Keratinocyte (primary cell): Measurements from ENCODE around the gene AUH. TPM values are rescaled to one million over a fixed set of nuclear protein-coding genes. Genes with fewer than 3 reads are reported as not detected.

Experiments used
- DNase-seq: peaks from one replicate; pipeline ENCODE4 v3.0.0-alpha.2; 2011; ENCODE audit warnings: low read depth, missing footprints, low spot score
- FAIRE-seq: peaks from 2 replicates; lab custom pipeline; 2011; peaks lifted over from hg19 to GRCh38; lab: Jason Lieb, UNC
- H2AFZ ChIP-seq: 2 replicates; pipeline ENCODE4 v1.6.0; 2012; ENCODE audit warnings: low read length, control low read depth, inconsistent platforms; ENCODE audit not compliant: control insufficient read depth
- H3K27ac ChIP-seq: 2 replicates; pipeline ENCODE4 v1.5.1; 2011; ENCODE audit warnings: low read length; ENCODE audit not compliant: control insufficient read depth, insufficient read depth
- H3K27me3 ChIP-seq: 3 replicates; pipeline ENCODE4 v1.6.0; 2011; ENCODE audit warnings: low read length; ENCODE audit not compliant: control insufficient read depth, insufficient read depth; ENCODE audit errors: extremely low read depth
- H3K36me3 ChIP-seq, 2 experiments: 2 replicates in 1 of 2; 3 replicates in 1 of 2; pipeline ENCODE4 v1.5.1; 2011; ENCODE audit warnings: low read length in 2 of 2, mild to moderate bottlenecking in 1 of 2; ENCODE audit not compliant: control insufficient read depth in 2 of 2, insufficient read depth in 2 of 2; ENCODE audit errors: extremely low read depth in 1 of 2
- H3K4me1 ChIP-seq: 3 replicates; pipeline ENCODE4 v1.5.1; 2011; ENCODE audit warnings: low read length; ENCODE audit not compliant: control insufficient read depth, insufficient read depth; ENCODE audit errors: extremely low read depth
- H3K4me2 ChIP-seq: 3 replicates; pipeline ENCODE4 v1.6.0; 2011; ENCODE audit warnings: low read depth, low read length; ENCODE audit not compliant: control insufficient read depth, insufficient read depth; ENCODE audit errors: extremely low read depth
- H3K4me3 ChIP-seq, 3 experiments: fragments of 200-600 bp in 1 of 3; sonication (generic) in 1 of 3; 2 replicates in 2 of 3; 3 replicates in 1 of 3; pipeline ENCODE4 v1.5.1; 2011 to 2016; ENCODE audit warnings: low read length in 3 of 3, mild to moderate bottlenecking in 3 of 3, control low read depth in 2 of 3, inconsistent platforms in 1 of 3, low read depth in 1 of 3, mixed read lengths in 1 of 3, mixed run types in 1 of 3, moderate library complexity in 1 of 3; ENCODE audit not compliant: control insufficient read depth in 2 of 3, insufficient read depth in 2 of 3; ENCODE audit errors: extremely low read depth in 1 of 3
- H3K79me2 ChIP-seq: 2 replicates; pipeline ENCODE4 v1.6.0; 2012; ENCODE audit warnings: low read length; ENCODE audit not compliant: control insufficient read depth, insufficient read depth
- H3K9ac ChIP-seq: 3 replicates; pipeline ENCODE4 v1.6.0; 2011; ENCODE audit warnings: low read length; ENCODE audit not compliant: control insufficient read depth, insufficient read depth; ENCODE audit errors: extremely low read depth
- H3K9me1 ChIP-seq: 3 replicates; pipeline ENCODE4 v1.6.0; 2011; ENCODE audit warnings: low read length; ENCODE audit not compliant: control insufficient read depth, insufficient read depth; ENCODE audit errors: extremely low read depth
- H3K9me3 ChIP-seq: 2 replicates; pipeline ENCODE4 v1.5.1; 2012; ENCODE audit warnings: low read depth, low read length; ENCODE audit not compliant: control insufficient read depth
- H4K20me1 ChIP-seq: 3 replicates; pipeline ENCODE4 v1.6.0; 2011; ENCODE audit warnings: low read length; ENCODE audit not compliant: control insufficient read depth, insufficient read depth; ENCODE audit errors: extremely low read depth
- CTCF ChIP-seq, 3 experiments: IDR thresholded peaks in 1 of 3; conservative IDR thresholded peaks in 1 of 3; optimal IDR thresholded peaks in 1 of 3; 2 replicates in 2 of 3; 3 replicates in 1 of 3; pipeline versions ENCODE3 to v1.5.1; 2011; ENCODE audit warnings: low read length in 3 of 3, mild to moderate bottlenecking in 3 of 3, moderate library complexity in 2 of 3, control low read depth in 1 of 3, inconsistent platforms in 1 of 3; ENCODE audit not compliant: insufficient read depth in 2 of 3; ENCODE audit errors: extremely low read depth in 1 of 3
- EZH2 ChIP-seq: IDR thresholded peaks from one replicate; pipeline ENCODE4 v1.6.1; 2012; ENCODE audit warnings: inconsistent platforms, mild to moderate bottlenecking, low read length, moderate library complexity
- dilution Hi-C: fragments of 300-500 bp; cut with MboI; formaldehyde crosslinking; loops from one replicate; pipeline ENCODE4 v1.7.0; 2020; ENCODE audit warnings: low sequenced_read_pairs; ENCODE audit not compliant: extremely low pct_ligation_motif_present
- polyA plus RNA-seq, 5 experiments: library from polyadenylated mRNA; depleted of rRNA in 3 of 5; stranded (reverse) in 3 of 5; stranded (forward) in 1 of 5; unstranded in 1 of 5; fragments of >200 nt; gene quantifications; 1 replicate in 1 of 5; 2 replicates in 3 of 5; 3 replicates in 1 of 5; pipeline versions ENCODE4 v1.2.1 to v1.2.3, GENCODE V29; 2011 to 2012; ENCODE audit warnings: missing spikeins in 2 of 5, low read depth in 1 of 5, low replicate concordance in 1 of 5

Gene AUH
- polyA plus RNA-seq, 1 donor (not counting 4 experiments of a cell fraction or from before 2014, with no cell fraction given) = 5.5 TPM

GRCh38 chr9:91393826-91394225 is 32.1 kb upstream of the AUH start:
- Histone ChIP-seq H3K9me1 (no peaks in the 10 kb centered on the region), H3K79me2 (no peaks in the 10 kb centered on the region), H3K9ac (no peak overlapping the region), H3K4me3 (no peak overlapping the region), H3K36me3 (no peaks in the 10 kb centered on the region), H3K4me1 (peaks cover 20% of the 10 kb centered on the region), H3K9me3 (no peaks in the 10 kb centered on the region), H3K27ac (no peak overlapping the region), H3K4me2 (no peak overlapping the region), H3K27me3 (no peaks in the 10 kb centered on the region), H4K20me1 (no peaks in the 10 kb centered on the region), H2AFZ (no peak overlapping the region)
- DNase-seq (no peak), FAIRE-seq (no peak)
- TF ChIP-seq EZH2 = no peak
- no peak for TF ChIP-seq CTCF (optimal IDR thresholded peaks at IDR 0.05 in 1 of 3, IDR thresholded peaks at IDR 0.05 in 1 of 3, conservative IDR thresholded peaks at IDR 0.05 in 1 of 3; ENCODE audit: extremely low read depth in 1 of 3, insufficient read depth in 2 of 3, low read length in 3 of 3)
- dilution Hi-C loops = no loop called here

GRCh38 chr9:91392435-91392834 is 30.7 kb upstream of the AUH start:
- Histone ChIP-seq H3K4me1 (peaks cover 20% of the 10 kb centered on the region), H3K27me3 (no peaks in the 10 kb centered on the region), H3K79me2 (no peaks in the 10 kb centered on the region), H3K4me3 (no peak overlapping the region), H3K4me2 (no peak overlapping the region), H3K36me3 (no peaks in the 10 kb centered on the region), H3K9me3 (no peaks in the 10 kb centered on the region), H3K9ac (no peak overlapping the region), H2AFZ (no peak overlapping the region), H3K27ac (no peak overlapping the region), H3K9me1 (no peaks in the 10 kb centered on the region), H4K20me1 (no peaks in the 10 kb centered on the region)
- no peak for DNase-seq
- TF ChIP-seq CTCF (optimal IDR thresholded peaks at IDR 0.05 in 1 of 3, IDR thresholded peaks at IDR 0.05 in 1 of 3, conservative IDR thresholded peaks at IDR 0.05 in 1 of 3; ENCODE audit: extremely low read depth in 1 of 3, insufficient read depth in 2 of 3, low read length in 3 of 3) (no peak), EZH2 (no peak)
- no peak for FAIRE-seq
- dilution Hi-C loops = no loop called here
